SK-N-SH (cell line): Measurements from ENCODE around the gene GPR68.

Experiments
- CHD2 ChIP-seq: fragments of 150-350 bp; IDR thresholded peaks from 2 replicates; pipeline ENCODE4 v1.6.1; 2018; ENCODE audit warnings: low read length; ENCODE audit not compliant: partially characterized antibody
- CTCF ChIP-seq: fragments of 200-600 bp; sonication (generic); IDR thresholded peaks from 2 replicates; pipeline ENCODE4 v1.6.1; 2017; ENCODE audit warnings: antibody characterized with exemption, mild to moderate bottlenecking, moderate library complexity
- ELF1 ChIP-seq: IDR thresholded peaks from 2 replicates; pipeline ENCODE4 v1.4.0; 2012
- FOSL2 ChIP-seq: IDR thresholded peaks from 2 replicates; pipeline ENCODE4 v1.4.0; 2012; ENCODE audit warnings: low read depth, mild to moderate bottlenecking, moderate library complexity, borderline replicate concordance
- FOXM1 ChIP-seq: IDR thresholded peaks from 2 replicates; pipeline ENCODE4 v1.4.0; 2012; ENCODE audit warnings: low read depth, mild to moderate bottlenecking
- MAX ChIP-seq: IDR thresholded peaks from 2 replicates; pipeline ENCODE4 v1.4.0; 2012; ENCODE audit warnings: low read depth
- RCOR1 ChIP-seq: fragments of 150-350 bp; IDR thresholded peaks from 2 replicates; pipeline ENCODE4 v1.6.1; 2017; ENCODE audit warnings: antibody characterized with exemption, low read length
- SMC3 ChIP-seq: IDR thresholded peaks from 2 replicates; pipeline ENCODE4 v1.6.1; 2012; ENCODE audit warnings: low read depth, low read length, improper control_type of control experiment
- ZBTB33 ChIP-seq: IDR thresholded peaks from 2 replicates; pipeline ENCODE4 v1.4.0; 2012; ENCODE audit warnings: low read depth, borderline replicate concordance

- TF ChIP-seq SMC3 (no peak), CTCF (no peak), MAX (no peak), ZBTB33 (no peak), FOSL2 (no peak), RCOR1 (no peak), ELF1 (no peak), CHD2 (no peak), FOXM1 (no peak)
Measured at GRCh38 chr14:91283666-91284065, 39.2 kb upstream of the GPR68 start.
